MM.1S (cell line): Measurements from ENCODE around the gene SPECC1.

Experiments used
- DNase-seq: peaks from one replicate; pipeline ENCODE4 v3.0.0-alpha.2; 2015
- H2AFZ ChIP-seq: fragments of 300-600 bp; sonication (generic); 2 replicates; pipeline ENCODE4 v1.6.0; 2016; ENCODE audit warnings: antibody characterized with exemption, low read length
- H3F3A ChIP-seq: fragments of 300-600 bp; sonication (generic); 2 replicates; pipeline ENCODE4 v1.6.1; 2016; ENCODE audit warnings: mild to moderate bottlenecking, antibody characterized with exemption, low read length, moderate library complexity, mixed read lengths; ENCODE audit not compliant: insufficient read depth
- H3K27ac ChIP-seq: fragments of 300-600 bp; sonication (generic); 2 replicates; pipeline ENCODE4 v1.5.1; 2016; ENCODE audit warnings: mild to moderate bottlenecking, low read length
- H3K27me3 ChIP-seq: fragments of 300-600 bp; sonication (generic); replicated peaks from 2 replicates; pipeline ENCODE4 v1.6.0; 2016; ENCODE audit warnings: low read length; ENCODE audit not compliant: insufficient read depth
- H3K36me3 ChIP-seq: fragments of 300-600 bp; sonication (generic); replicated peaks from 2 replicates; pipeline ENCODE4 v1.6.1; 2016; ENCODE audit warnings: mild to moderate bottlenecking, low read length, mixed read lengths; ENCODE audit not compliant: insufficient read depth
- H3K4me1 ChIP-seq: fragments of 300-600 bp; sonication (generic); 2 replicates; pipeline ENCODE4 v1.6.1; 2016; ENCODE audit warnings: low read length, mixed read lengths
- H3K4me2 ChIP-seq: fragments of 300-600 bp; sonication (generic); 2 replicates; pipeline ENCODE4 v1.6.0; 2016; ENCODE audit warnings: low read depth, low read length
- H3K4me3 ChIP-seq: fragments of 300-600 bp; sonication (generic); 2 replicates; pipeline ENCODE4 v1.5.1; 2016; ENCODE audit warnings: low read length, mixed read lengths
- H3K79me2 ChIP-seq: fragments of 300-600 bp; sonication (generic); 2 replicates; pipeline ENCODE4 v1.6.1; 2016; ENCODE audit warnings: mixed run types, low read length, mixed read lengths
- H3K9ac ChIP-seq: fragments of 300-600 bp; sonication (generic); 2 replicates; pipeline ENCODE4 v1.6.1; 2016; ENCODE audit warnings: low read length, mixed read lengths
- H3K9me2 ChIP-seq: fragments of 300-600 bp; sonication (generic); replicated peaks from 2 replicates; pipeline ENCODE4 v1.6.1; 2016; ENCODE audit warnings: mild to moderate bottlenecking, low read length, mixed read lengths; ENCODE audit not compliant: insufficient read depth
- H3K9me3 ChIP-seq: fragments of 300-600 bp; sonication (generic); replicated peaks from 2 replicates; pipeline ENCODE4 v1.6.1; 2016; ENCODE audit warnings: mild to moderate bottlenecking, low read length, mixed read lengths; ENCODE audit not compliant: insufficient read depth
- H4K20me1 ChIP-seq: fragments of 300-600 bp; sonication (generic); 2 replicates; pipeline ENCODE4 v1.6.1; 2016; ENCODE audit warnings: mild to moderate bottlenecking, low read length, moderate library complexity, mixed read lengths; ENCODE audit not compliant: insufficient read depth
- CTCF ChIP-seq: fragments of 300-600 bp; sonication (generic); IDR thresholded peaks from 2 replicates; pipeline ENCODE4 v1.5.1; 2016; ENCODE audit warnings: antibody characterized with exemption, low read length, mixed read lengths
- EZH2 ChIP-seq: fragments of 300-600 bp; sonication (generic); optimal IDR thresholded peaks from 2 replicates; pipeline ENCODE3; 2017; ENCODE audit warnings: low read depth, mild to moderate bottlenecking, antibody characterized with exemption, low read length, mixed read lengths
- EZH2phosphoT487 ChIP-seq: fragments of 300-600 bp; sonication (generic); IDR thresholded peaks from 2 replicates; pipeline ENCODE4 v1.6.1; 2018; ENCODE audit warnings: antibody characterized with exemption, low read length

The SPECC1 gene

GRCh38 chr17:19975601-19976000 is 33.6 kb upstream of the SPECC1 start:
- H3K27ac ChIP-seq: no peak overlapping the region
- H3K9ac ChIP-seq: no peak overlapping the region
- no peaks in the 10 kb centered on the region for H3K27me3 ChIP-seq
- H3K36me3 ChIP-seq: no peaks in the 10 kb centered on the region
- no peaks in the 10 kb centered on the region for H3K9me2 ChIP-seq
- no peak overlapping the region for H2AFZ ChIP-seq
- peaks cover 6% of the 10 kb centered on the region for H3F3A ChIP-seq
- no peaks in the 10 kb centered on the region for H4K20me1 ChIP-seq
- H3K9me3 ChIP-seq: no peaks in the 10 kb centered on the region
- TF ChIP-seq CTCF (no peak), EZH2phosphoT487 (no peak), EZH2 (no peak)
- no peak overlapping the region for H3K4me3 ChIP-seq
- no peak for DNase-seq
- peaks cover 72% of the 10 kb centered on the region for H3K79me2 ChIP-seq
- H3K4me1 ChIP-seq: 0 out of 2 replicates have a peak, but pooled peaks cover 9% of the 10 kb centered on the region
- no peak overlapping the region for H3K4me2 ChIP-seq

GRCh38 chr17:19977293-19978208 is 31.6 kb upstream of the SPECC1 start, which contains the start of gene AKAP10:
AKAP10 (minus strand) TSS chr17:19977828; CDS start chr17:19977679, 149 bp downstream.
- H3K4me3 ChIP-seq: peak within 1 kb of the TSS; percentile 91
- H4K20me1 ChIP-seq: no peaks in the 10 kb centered on the region
- peak within 1 kb of the TSS; percentile 93 for H3K9ac ChIP-seq
- peak within 1 kb of the TSS; percentile 91 for H3K4me2 ChIP-seq
- no peaks in the 10 kb centered on the region for H3K27me3 ChIP-seq
- peak; percentile 92 for DNase-seq
- H3K4me1 ChIP-seq: 0 out of 2 replicates have a peak, but pooled peaks cover 9% of the 10 kb centered on the region
- TF ChIP-seq EZH2phosphoT487 (no peak), CTCF (no peak), EZH2 (no peak)
- peaks cover 6% of the 10 kb centered on the region for H3F3A ChIP-seq
- H2AFZ ChIP-seq: peak within 1 kb of the TSS; percentile 98
- H3K9me3 ChIP-seq: no peaks in the 10 kb centered on the region
- H3K9me2 ChIP-seq: no peaks in the 10 kb centered on the region
- H3K36me3 ChIP-seq: no peaks in the 10 kb centered on the region
- H3K79me2 ChIP-seq: peaks cover 53% of the 10 kb centered on the region
- H3K27ac ChIP-seq: peak within 1 kb of the TSS; percentile 84

- no peak for TF ChIP-seq EZH2phosphoT487
- no peak for TF ChIP-seq EZH2
- TF ChIP-seq CTCF: peak; percentile 9; the same call in 1 of the 2 replicates
- Histone ChIP-seq H3K79me2 (peaks cover 46% of the 10 kb centered on the region), H3K4me2 (peak overlapping the region; percentile 91), H3F3A (peaks cover 6% of the 10 kb centered on the region), H3K9ac (peak overlapping the region; percentile 93), H3K9me2 (no peaks in the 10 kb centered on the region), H3K27ac (peak overlapping the region; percentile 84), H3K4me3 (peak overlapping the region; percentile 91), H3K27me3 (no peaks in the 10 kb centered on the region), H2AFZ (peak overlapping the region; percentile 98), H4K20me1 (no peaks in the 10 kb centered on the region), H3K36me3 (no peaks in the 10 kb centered on the region), H3K4me1 (0 out of 2 replicates have a peak, but pooled peaks cover 9% of the 10 kb centered on the region), H3K9me3 (no peaks in the 10 kb centered on the region)
- DNase-seq: peak; percentile 34
Observed at GRCh38 chr17:19978209-19978802, 30.9 kb upstream of the SPECC1 start.
